Neural crest cell (in vitro differentiated cells): ENCODE data around the gene PRKCB. TPM values are rescaled to one million over a fixed set of nuclear protein-coding genes. Genes with fewer than 3 reads are reported as not detected.

Experiments
- DNase-seq: peaks from one replicate; pipeline ENCODE4 v3.0.0; 2021; ENCODE audit warnings: low read depth, mixed read lengths, low spot score
- H3K27ac Mint-ChIP-seq: one replicate; pipeline ENCODE4 v1.8.0; 2021; ENCODE audit warnings: mild to moderate bottlenecking, mixed read lengths; ENCODE audit not compliant: unreplicated experiment
- H3K27me3 Mint-ChIP-seq: 2 replicates; pipeline ENCODE4 v1.8.0; 2021; ENCODE audit warnings: low read depth, mild to moderate bottlenecking, mixed read lengths
- H3K36me3 Mint-ChIP-seq: 2 replicates; pipeline ENCODE4 v1.8.0; 2021; ENCODE audit warnings: low read depth, mild to moderate bottlenecking, mixed read lengths
- H3K4me1 Mint-ChIP-seq: 2 replicates; pipeline ENCODE4 v1.8.0; 2021; ENCODE audit warnings: mixed read lengths
- H3K4me3 Mint-ChIP-seq: one replicate; pipeline ENCODE4 v1.8.0; 2021; ENCODE audit warnings: mild to moderate bottlenecking, mixed read lengths
- H3K9me3 Mint-ChIP-seq: 2 replicates; pipeline ENCODE4 v1.8.0; 2021; ENCODE audit warnings: mixed read lengths
- total RNA-seq: library from RNA; stranded (reverse); gene quantifications from 2 replicates; pipeline ENCODE4 v1.2.1, GENCODE V29; 2021
- TF ChIP-seq, protein P1 (sequence below): fragments of 200-600 bp; sonication (generic); conservative IDR thresholded peaks from 2 replicates; pipeline ENCODE4 v1.5.0; 2021; ENCODE audit warnings: antibody characterized with exemption, mild to moderate bottlenecking

The PRKCB gene
- total RNA-seq, 1 donor from 2014 or later: 0.77 TPM

DNA sequence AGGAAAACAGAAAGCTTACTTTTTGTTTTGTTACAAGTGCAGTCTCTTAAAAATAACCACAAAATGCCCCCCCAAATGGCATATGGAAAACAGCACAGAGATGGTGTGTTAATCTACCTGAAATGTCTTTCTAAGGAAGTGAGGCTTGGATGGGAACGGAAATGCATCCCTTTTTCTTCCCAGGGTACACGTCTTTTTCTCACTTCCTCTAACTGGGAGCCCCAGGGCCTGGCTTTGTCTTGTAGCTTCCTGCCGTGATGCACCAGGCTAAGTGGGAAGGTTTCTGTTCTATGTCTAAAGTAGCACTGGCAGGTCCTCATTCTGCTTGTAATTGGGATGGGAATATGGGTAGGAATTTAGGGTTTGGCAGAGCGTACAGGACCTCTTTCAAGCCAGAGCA is 367.9 kb downstream of the PRKCB start:
- Mint-ChIP-seq H3K27ac (no peak overlapping the region), H3K4me3 (no peak overlapping the region), H3K9me3 (no peaks in the 10 kb centered on the region), H3K4me1 (no peaks in the 10 kb centered on the region), H3K27me3 (peaks cover 32% of the 10 kb centered on the region), H3K36me3 (no peaks in the 10 kb centered on the region)
- DNase-seq: no peak
- TF ChIP-seq, protein P1, sequence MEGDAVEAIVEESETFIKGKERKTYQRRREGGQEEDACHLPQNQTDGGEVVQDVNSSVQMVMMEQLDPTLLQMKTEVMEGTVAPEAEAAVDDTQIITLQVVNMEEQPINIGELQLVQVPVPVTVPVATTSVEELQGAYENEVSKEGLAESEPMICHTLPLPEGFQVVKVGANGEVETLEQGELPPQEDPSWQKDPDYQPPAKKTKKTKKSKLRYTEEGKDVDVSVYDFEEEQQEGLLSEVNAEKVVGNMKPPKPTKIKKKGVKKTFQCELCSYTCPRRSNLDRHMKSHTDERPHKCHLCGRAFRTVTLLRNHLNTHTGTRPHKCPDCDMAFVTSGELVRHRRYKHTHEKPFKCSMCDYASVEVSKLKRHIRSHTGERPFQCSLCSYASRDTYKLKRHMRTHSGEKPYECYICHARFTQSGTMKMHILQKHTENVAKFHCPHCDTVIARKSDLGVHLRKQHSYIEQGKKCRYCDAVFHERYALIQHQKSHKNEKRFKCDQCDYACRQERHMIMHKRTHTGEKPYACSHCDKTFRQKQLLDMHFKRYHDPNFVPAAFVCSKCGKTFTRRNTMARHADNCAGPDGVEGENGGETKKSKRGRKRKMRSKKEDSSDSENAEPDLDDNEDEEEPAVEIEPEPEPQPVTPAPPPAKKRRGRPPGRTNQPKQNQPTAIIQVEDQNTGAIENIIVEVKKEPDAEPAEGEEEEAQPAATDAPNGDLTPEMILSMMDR: no peak

DNA sequence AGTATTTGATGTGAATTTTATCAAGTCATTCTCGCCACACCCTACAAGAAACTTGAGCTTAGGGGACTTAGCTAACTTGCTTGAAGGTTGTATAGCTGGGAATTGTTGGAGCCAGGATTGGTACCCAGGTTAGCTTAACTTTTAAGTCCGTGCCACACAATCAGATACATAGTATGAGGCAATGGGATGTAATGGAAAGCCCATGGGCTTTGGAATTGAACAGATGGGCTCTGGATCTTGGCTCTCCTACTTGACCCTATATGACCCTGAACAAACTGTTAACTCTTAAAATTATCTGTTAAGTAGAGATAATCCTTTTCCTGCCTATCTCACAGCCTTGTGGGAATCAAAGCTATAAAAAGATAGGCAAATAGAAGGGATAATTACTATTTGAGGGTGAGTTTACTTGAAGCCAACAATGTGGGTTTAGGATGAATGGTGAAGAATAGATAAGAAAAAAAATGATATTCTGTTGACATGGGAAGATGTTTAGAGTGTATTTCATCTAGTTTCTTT is 368.4 kb downstream of the PRKCB start:
- Mint-ChIP-seq H3K9me3 (no peaks in the 10 kb centered on the region), H3K27me3 (peaks cover 34% of the 10 kb centered on the region), H3K4me1 (no peaks in the 10 kb centered on the region), H3K4me3 (no peak overlapping the region), H3K36me3 (no peaks in the 10 kb centered on the region), H3K27ac (no peak overlapping the region)
- DNase-seq: no peak
- TF ChIP-seq, protein P1: no peak

DNA sequence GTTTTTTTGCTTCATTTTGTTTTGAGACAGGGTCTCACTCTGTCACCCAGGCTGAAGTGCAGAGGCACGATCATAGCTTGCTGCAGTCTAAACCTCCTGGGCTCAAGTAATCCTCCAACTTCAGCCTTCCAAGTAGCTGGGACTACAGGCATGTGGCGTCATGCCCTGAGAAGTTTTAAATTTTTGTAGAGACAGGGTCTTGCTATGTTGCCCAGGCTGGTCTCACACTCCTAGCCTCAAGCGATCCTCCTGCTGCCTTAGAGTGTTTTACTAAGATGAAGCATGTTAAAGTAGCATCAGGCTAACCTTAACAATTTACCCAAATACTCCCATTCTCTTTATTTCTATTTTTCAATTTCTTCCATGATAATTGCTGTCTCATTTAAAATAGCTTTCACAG is 371.1 kb downstream of the PRKCB start:
- no peaks in the 10 kb centered on the region for H3K4me1 Mint-ChIP-seq

DNA sequence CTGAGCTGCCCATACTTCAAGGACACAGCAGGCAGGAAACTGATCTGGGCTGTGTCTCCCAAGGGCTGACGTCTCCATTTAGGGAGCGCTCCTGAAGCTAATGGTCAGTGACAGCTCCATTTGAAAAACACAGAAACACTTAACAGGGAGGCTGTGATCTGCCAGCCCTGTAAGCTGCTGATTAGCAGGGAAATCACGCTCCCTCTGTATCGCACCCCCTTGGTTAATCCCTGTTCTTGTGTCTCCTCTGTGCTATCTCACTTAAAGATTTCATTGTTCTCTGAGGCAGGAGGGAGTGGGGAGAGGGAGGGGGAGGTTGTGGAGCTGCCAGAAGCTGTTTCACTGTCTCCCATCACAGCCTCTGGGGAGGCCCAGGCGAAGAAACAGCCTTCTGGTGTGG is 372.9 kb downstream of the PRKCB start:
- DNase-seq: no peak
- H3K27me3 Mint-ChIP-seq: peaks cover 52% of the 10 kb centered on the region
- TF ChIP-seq, protein P1: no peak
- no peak overlapping the region for H3K27ac Mint-ChIP-seq
- H3K4me3 Mint-ChIP-seq: no peak overlapping the region
- H3K36me3 Mint-ChIP-seq: no peaks in the 10 kb centered on the region
- no peaks in the 10 kb centered on the region for H3K9me3 Mint-ChIP-seq
- no peaks in the 10 kb centered on the region for H3K4me1 Mint-ChIP-seq

More for the DNA sequence above, 371.1 kb downstream of the PRKCB start:
- TF ChIP-seq, protein P1: no peak
- H3K4me3 Mint-ChIP-seq: no peak overlapping the region
- DNase-seq: no peak
- no peak overlapping the region for H3K27ac Mint-ChIP-seq
- H3K36me3 Mint-ChIP-seq: no peaks in the 10 kb centered on the region
- no peaks in the 10 kb centered on the region for H3K9me3 Mint-ChIP-seq
- H3K27me3 Mint-ChIP-seq: peaks cover 46% of the 10 kb centered on the region

DNA sequence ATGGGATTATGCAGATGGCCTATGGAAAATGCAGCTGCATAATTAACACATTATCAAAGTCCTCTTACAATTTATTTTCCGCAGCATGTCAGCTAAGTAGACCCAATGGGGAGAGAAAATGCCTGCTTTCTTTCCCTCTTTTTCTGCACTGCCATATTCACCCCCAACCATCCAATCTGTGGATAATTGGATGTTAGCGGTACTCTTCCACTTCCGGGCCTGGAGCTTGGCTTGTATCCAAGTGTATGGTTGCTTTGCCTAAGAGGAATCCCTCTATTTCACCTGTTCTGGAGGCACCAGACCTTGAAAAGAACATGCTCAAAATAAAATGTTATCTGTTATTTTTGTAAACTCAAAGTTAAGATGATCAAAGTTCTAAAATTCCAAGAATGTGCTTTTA is 379.2 kb downstream of the PRKCB start:
- no peak overlapping the region for H3K4me3 Mint-ChIP-seq
- no peaks in the 10 kb centered on the region for H3K36me3 Mint-ChIP-seq
- peaks cover 36% of the 10 kb centered on the region for H3K27me3 Mint-ChIP-seq
- TF ChIP-seq, protein P1: no peak
- H3K4me1 Mint-ChIP-seq: no peaks in the 10 kb centered on the region
- DNase-seq: no peak
- H3K9me3 Mint-ChIP-seq: no peaks in the 10 kb centered on the region
- H3K27ac Mint-ChIP-seq: no peak overlapping the region
